ENCODE results near the gene PRR3. TPM values are rescaled to one million over a fixed set of nuclear protein-coding genes. Genes with fewer than 3 reads are reported as not detected.

PRR3 gene
- total RNA-seq, 1 experiment from 2014 or later: 6.1 TPM

- Histone ChIP-seq H3K27ac (ENCODE audit: low read length) (0 out of 2 replicates have a peak overlapping the region, but pooled peaks have one; percentile 2), H3K9me2 (replicated peaks; ENCODE audit: low read length) (no peaks in the 10 kb centered on the region), H3K27me3 (ENCODE audit: low read length) (no peaks in the 10 kb centered on the region), H3K4me1 (ENCODE audit: insufficient read depth, low read length) (peaks cover 32% of the 10 kb centered on the region), H3K36me3 (ENCODE audit: low read depth, low read length) (no peaks in the 10 kb centered on the region), H3K4me3 (ENCODE audit: low read length) (peak overlapping the region; percentile 82), H3K9me3 (ENCODE audit: low read length) (no peaks in the 10 kb centered on the region), H3F3A (ENCODE audit: low read length, unreplicated experiment) (peaks cover under 1% of the 10 kb centered on the region), H3K4me2 (ENCODE audit: low read length) (peak overlapping the region; percentile 95), H2AFZ (ENCODE audit: low read length) (peak overlapping the region; percentile 86), H3K9ac (ENCODE audit: low read length) (peak overlapping the region; percentile 91), H4K20me1 (ENCODE audit: low read length) (peaks cover 31% of the 10 kb centered on the region), H3K79me2 (ENCODE audit: low read length) (peaks cover 49% of the 10 kb centered on the region)
- no peak for DNase-seq
- TF ChIP-seq CTCF (conservative IDR thresholded peaks at IDR 0.05; ENCODE audit: low read depth, low read length) (no peak), EZH2phosphoT487 (IDR thresholded peaks at IDR 0.05; ENCODE audit: borderline replicate concordance, low read length) (no peak)
- BruUV-seq (replicated peaks): TSS peak; percentile 78
- ChIA-PET CTCF (interaction anchor here (0.8 to 1.0 kb wide), 2 partner anchors 41 to 74 kb away, joined by 3 read pairs; no protein-coding TSS in a partner anchor), POLR2A (ENCODE audit: unreplicated experiment) (interaction anchor here (0.5 to 1.1 kb wide), 4 partner anchors 13 to 153 kb away, joined by 3 to 6 read pairs (median 4); no protein-coding TSS in a partner anchor)
- intact Hi-C loops (cut with micrococcal nuclease): no loop called here
- ATAC-seq: peak; percentile 20
These were observed 13.6 kb downstream of the PRR3 start for GRCh38 chr6:30570740-30571074.

- no peaks in the 10 kb centered on the region for H3F3A ChIP-seq (ENCODE audit: low read length, unreplicated experiment)
- no peaks in the 10 kb centered on the region for H3K27me3 ChIP-seq (ENCODE audit: low read length)
- H3K9ac ChIP-seq (ENCODE audit: low read length): peak within 1 kb of the TSS; percentile 91
- CTCF ChIA-PET: interaction anchor here (0.7 to 1.0 kb wide), 3 partner anchors 26 to 75 kb away, joined by 3 to 9 read pairs (median 3); no protein-coding TSS in a partner anchor
- BruUV-seq (replicated peaks): no TSS peak
- peak within 1 kb of the TSS; percentile 82 for H3K4me3 ChIP-seq (ENCODE audit: low read length)
- ATAC-seq (peak; percentile 92), DNase-seq (peak; percentile 99)
- H3K9me2 ChIP-seq (replicated peaks; ENCODE audit: low read length): no peaks in the 10 kb centered on the region
- peaks cover 32% of the 10 kb centered on the region for H3K4me1 ChIP-seq (ENCODE audit: insufficient read depth, low read length)
- H3K79me2 ChIP-seq (ENCODE audit: low read length): peaks cover 54% of the 10 kb centered on the region
- H4K20me1 ChIP-seq (ENCODE audit: low read length): peaks cover 35% of the 10 kb centered on the region
- no peaks in the 10 kb centered on the region for H3K9me3 ChIP-seq (ENCODE audit: low read length)
- H3K4me2 ChIP-seq (ENCODE audit: low read length): peak within 1 kb of the TSS; percentile 95
- no peaks in the 10 kb centered on the region for H3K36me3 ChIP-seq (ENCODE audit: low read depth, low read length)
- TF ChIP-seq EZH2phosphoT487 (IDR thresholded peaks at IDR 0.05; ENCODE audit: borderline replicate concordance, low read length): no peak
- TF ChIP-seq EZH2 (IDR thresholded peaks at IDR 0.05; ENCODE audit: low read length, unreplicated experiment): no peak
- TF ChIP-seq CTCF (conservative IDR thresholded peaks at IDR 0.05; ENCODE audit: low read depth, low read length): no peak
- intact Hi-C loops (cut with micrococcal nuclease): no loop called here
- POLR2A ChIA-PET (ENCODE audit: unreplicated experiment): interaction anchor here (0.5 to 1.1 kb wide), 5 partner anchors 14 to 242 kb away, joined by 3 to 6 read pairs (median 4); no protein-coding TSS in a partner anchor
- peak within 1 kb of the TSS; percentile 75 for H3K27ac ChIP-seq (ENCODE audit: low read length)
- H2AFZ ChIP-seq (ENCODE audit: low read length): peak within 1 kb of the TSS; percentile 86
These were observed 14.1 kb downstream of the PRR3 start, which contains the start of gene ABCF1 for GRCh38 chr6:30571075-30571761. TSS of gene ABCF1 (plus strand) at chr6:30571442. CDS start at chr6:30571488, 46 bp downstream.

- CTCF ChIA-PET: interaction anchor here (0.7 to 1.0 kb wide), 2 partner anchors 27 to 75 kb away, joined by 3 to 9 read pairs; no protein-coding TSS in a partner anchor
- Histone ChIP-seq H3K36me3 (ENCODE audit: low read depth, low read length) (peaks cover 4% of the 10 kb centered on the region; the same call in 1 of the 2 replicates), H2AFZ (ENCODE audit: low read length) (peak overlapping the region; percentile 86), H3K27ac (ENCODE audit: low read length) (peak overlapping the region; percentile 75), H3K4me1 (ENCODE audit: insufficient read depth, low read length) (peaks cover 32% of the 10 kb centered on the region), H3K79me2 (ENCODE audit: low read length) (peaks cover 59% of the 10 kb centered on the region), H3K27me3 (ENCODE audit: low read length) (no peaks in the 10 kb centered on the region), H3K9me3 (ENCODE audit: low read length) (no peaks in the 10 kb centered on the region), H3K9ac (ENCODE audit: low read length) (peak overlapping the region; percentile 91), H3K4me3 (ENCODE audit: low read length) (peak overlapping the region; percentile 82), H3K9me2 (replicated peaks; ENCODE audit: low read length) (no peaks in the 10 kb centered on the region), H3K4me2 (ENCODE audit: low read length) (peak overlapping the region; percentile 95), H4K20me1 (ENCODE audit: low read length) (peaks cover 38% of the 10 kb centered on the region), H3F3A (ENCODE audit: low read length, unreplicated experiment) (no peaks in the 10 kb centered on the region)
- intact Hi-C loops (cut with micrococcal nuclease): no loop called here
- TF ChIP-seq EZH2 (IDR thresholded peaks at IDR 0.05; ENCODE audit: low read length, unreplicated experiment) (no peak), EZH2phosphoT487 (IDR thresholded peaks at IDR 0.05; ENCODE audit: borderline replicate concordance, low read length) (no peak), CTCF (conservative IDR thresholded peaks at IDR 0.05; ENCODE audit: low read depth, low read length) (no peak)
- POLR2A ChIA-PET (ENCODE audit: unreplicated experiment): interaction anchor here (0.6 to 1.1 kb wide), 3 partner anchors 12 to 241 kb away, joined by 3 to 5 read pairs (median 4); no protein-coding TSS in a partner anchor
- BruUV-seq (replicated peaks): TSS peak; percentile 82
- peak; percentile 4; the same call in 1 of the 2 replicates for ATAC-seq
- no peak for DNase-seq
These were observed 14.6 kb downstream of the PRR3 start for GRCh38 chr6:30571762-30572082.

Data from PC-3 (cell line).